Bronchus fibroblast of lung (primary cell): ENCODE results near the gene GRIN1. TPM values are rescaled to one million over a fixed set of nuclear protein-coding genes. Genes with fewer than 3 reads are reported as not detected.

Source experiments
- total RNA-seq: library from RNA; depleted of rRNA; stranded (reverse); fragments of >200 nt; gene quantifications from 2 replicates; pipeline ENCODE4 v1.2.3, GENCODE V29; 2015

The GRIN1 gene
- total RNA-seq, result not detected in 2 replicates

GRCh38 chr9:137138722-137139467, at the start of gene GRIN1:
GRIN1 (plus strand) TSS chr9:137139154; CDS start chr9:137139487, 333 bp downstream.

DNA sequence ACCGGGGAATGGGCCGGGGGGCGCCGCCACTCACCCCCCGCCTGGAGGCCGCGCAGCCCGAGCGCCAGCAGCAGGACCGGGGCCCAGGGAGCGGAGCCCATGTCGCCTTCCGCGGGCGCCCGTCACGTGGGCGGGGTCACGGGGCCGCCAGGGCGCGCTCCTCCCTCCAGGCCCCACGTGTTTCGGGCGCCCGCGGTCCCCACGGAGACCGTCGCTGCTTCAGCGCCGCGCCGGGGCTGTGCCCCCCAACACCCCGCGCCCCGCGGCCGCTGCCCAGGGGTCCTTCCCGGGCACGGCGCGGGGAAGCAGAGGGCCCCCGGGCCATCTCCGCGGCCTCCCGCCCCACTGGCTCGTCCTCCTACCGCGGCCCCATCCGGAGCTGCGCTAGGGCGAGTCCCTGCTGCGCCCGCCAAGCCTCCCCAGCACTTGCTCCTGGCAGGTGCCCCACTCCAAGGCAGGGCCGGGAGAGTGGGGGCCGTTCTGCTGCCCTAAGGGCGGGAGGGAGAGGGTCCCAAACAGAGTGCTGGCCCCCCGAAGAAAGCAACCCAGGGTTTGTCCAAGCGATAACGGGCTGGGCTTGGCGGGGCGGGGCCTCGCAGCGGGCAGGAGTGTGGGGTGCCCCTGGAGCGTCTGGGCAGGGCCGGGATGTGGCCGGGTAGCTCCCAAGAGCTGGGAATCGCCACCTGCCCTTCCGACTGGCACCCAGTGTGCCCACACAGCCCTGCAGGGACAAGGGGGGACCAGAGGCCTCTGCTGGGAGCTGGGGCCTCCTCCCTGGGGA, 24.2 kb upstream of the GRIN1 start, which contains the start of gene DPP7:
Gene DPP7 (minus strand): TSS at position 121 of the 781 bp plus-strand sequence. CDS start 20 bp downstream, at position 101.

DNA sequence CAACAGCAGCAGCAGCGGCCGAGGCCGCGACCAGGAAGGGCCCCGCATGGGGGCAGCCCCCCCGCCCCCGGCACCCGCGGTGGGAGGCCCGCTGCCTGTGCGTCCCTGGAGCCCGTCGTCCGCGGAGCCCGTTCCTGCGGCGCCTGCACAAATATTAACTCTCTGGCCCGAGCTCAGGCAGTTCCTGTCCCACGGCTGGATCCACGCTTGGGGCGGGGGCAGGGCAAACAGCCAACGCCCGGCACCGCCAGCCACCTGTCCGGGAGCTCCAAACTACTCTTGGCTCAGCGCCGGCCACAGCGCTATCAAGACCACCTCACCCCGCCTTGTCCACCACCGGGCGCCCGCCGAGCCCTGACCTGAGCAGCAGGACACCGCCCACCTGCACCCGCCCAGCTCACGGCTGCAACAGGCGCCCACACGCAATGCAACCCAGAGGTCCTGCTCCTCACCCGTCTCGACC, 31.0 kb downstream of the GRIN1 start, which contains the start of gene LRRC26:
Gene LRRC26 (minus strand): TSS at position 156 of the 463 bp plus-strand sequence. CDS start 108 bp downstream, at position 48.

GRCh38 chr9:137188490-137189296, 49.7 kb downstream of the GRIN1 start, which contains the start of the genes ANAPC2 and SSNA1:
ANAPC2 (minus strand) TSS chr9:137188560; CDS start chr9:137188532, 28 bp downstream.
SSNA1 (plus strand) TSS chr9:137188676; CDS start chr9:137188727, 51 bp downstream.

GRCh38 chr9:137200311-137201204, 61.6 kb downstream of the GRIN1 start, which contains the start of gene TPRN:
TPRN (minus strand) TSS chr9:137200741; CDS start chr9:137200711, 30 bp downstream.

GRCh38 chr9:137205126-137206069, 66.4 kb downstream of the GRIN1 start, which contains the start of the genes NDOR1 and TMEM203:
NDOR1 (plus strand) TSS chr9:137205700; CDS start chr9:137205778, 78 bp downstream.
TMEM203 (minus strand) TSS chr9:137205648; CDS start chr9:137205414, 234 bp downstream.

Other genes with a start within 250 kb of the GRIN1 start
- 113 and 115 TPM in 2 replicates for gene FBXW5, start 194.4 kb upstream of the GRIN1 start, total RNA-seq
- gene C8G, start 193.9 kb upstream of the GRIN1 start, total RNA-seq, result not detected in 2 replicates
- not detected in 2 replicates for gene LCN12, start 186.9 kb upstream of the GRIN1 start, total RNA-seq
- gene PTGDS, start 161.7 kb upstream of the GRIN1 start, total RNA-seq, result 2.4 TPM in 1 of 2 replicates, not detected in the other
- under 0.01 TPM in 1 of 2 replicates, not detected in the other for gene LCNL1, start 156.2 kb upstream of the GRIN1 start, total RNA-seq
- gene PAXX, start 146.7 kb upstream of the GRIN1 start, total RNA-seq, result 30.6 and 32.9 TPM in 2 replicates
- gene CLIC3, start 142.6 kb upstream of the GRIN1 start, total RNA-seq, result 1.3 and 4.0 TPM in 2 replicates
- gene ABCA2, start 110.9 kb upstream of the GRIN1 start, total RNA-seq, result 8.5 and 9.4 TPM in 2 replicates
- not detected in 2 replicates for gene FUT7, start 107.1 kb upstream of the GRIN1 start, total RNA-seq
- gene NPDC1, start 93.0 kb upstream of the GRIN1 start, total RNA-seq, result 18.7 and 19.6 TPM in 2 replicates
- gene ENTPD2, start 85.1 kb upstream of the GRIN1 start, total RNA-seq, result not detected in 2 replicates
- gene SAPCD2, start 68.6 kb upstream of the GRIN1 start, total RNA-seq, result 21.9 and 24.2 TPM in 2 replicates
- 4.9 and 5.5 TPM in 2 replicates for gene UAP1L1, start 61.6 kb upstream of the GRIN1 start, total RNA-seq
- 56.0 and 72.4 TPM in 2 replicates for gene MAN1B1, start 52.2 kb upstream of the GRIN1 start, total RNA-seq
- gene DPP7, start 24.4 kb upstream of the GRIN1 start, total RNA-seq, result 66.6 and 69.7 TPM in 2 replicates
- gene LRRC26, start 30.9 kb downstream of the GRIN1 start, total RNA-seq, result not detected in 2 replicates
- gene TMEM210, start 32.9 kb downstream of the GRIN1 start, total RNA-seq, result not detected in 2 replicates
- gene ANAPC2, start 49.4 kb downstream of the GRIN1 start, total RNA-seq, result 10.3 and 15.3 TPM in 2 replicates
- 75.8 and 84.9 TPM in 2 replicates for gene SSNA1, start 49.5 kb downstream of the GRIN1 start, total RNA-seq
- gene TPRN, start 61.6 kb downstream of the GRIN1 start, total RNA-seq, result 6.1 and 6.4 TPM in 2 replicates
- 43.1 and 47.9 TPM in 2 replicates for gene TMEM203, start 66.5 kb downstream of the GRIN1 start, total RNA-seq
- 14.9 and 16.8 TPM in 2 replicates for gene NDOR1, start 66.5 kb downstream of the GRIN1 start, total RNA-seq
- gene RNF208, start 83.1 kb downstream of the GRIN1 start, total RNA-seq, result 0.50 and 1.2 TPM in 2 replicates
- gene CYSRT1, start 86.0 kb downstream of the GRIN1 start, total RNA-seq, result 0.74 and 1.2 TPM in 2 replicates
- under 0.01 TPM in 1 of 2 replicates, not detected in the other for gene RNF224, start 88.3 kb downstream of the GRIN1 start, total RNA-seq
- gene SLC34A3, start 91.7 kb downstream of the GRIN1 start, total RNA-seq, result not detected in 2 replicates
- gene TUBB4B, start 102.1 kb downstream of the GRIN1 start, total RNA-seq, result 795 and 833 TPM in 2 replicates
- not detected in 2 replicates for gene STPG3, start 112.1 kb downstream of the GRIN1 start, total RNA-seq
- 55.9 and 59.2 TPM in 2 replicates for gene NELFB, start 116.2 kb downstream of the GRIN1 start, total RNA-seq
- gene TOR4A, start 138.6 kb downstream of the GRIN1 start, total RNA-seq, result 33.9 and 36.5 TPM in 2 replicates
- 0.45 and 1.7 TPM in 2 replicates for gene NRARP, start 163.1 kb downstream of the GRIN1 start, total RNA-seq